Measurements from ENCODE around the gene ZNF683.
"Not testable (repeated sequence)": the region's sequence is repeated elsewhere in the genome, so short reads cannot be mapped to it uniquely, and the experiment has no call there.

Gene ZNF683

GRCh38 chr1:26384076-26384475, 11.5 kb upstream of the ZNF683 start:
- DNase-seq = no peak

DNA sequence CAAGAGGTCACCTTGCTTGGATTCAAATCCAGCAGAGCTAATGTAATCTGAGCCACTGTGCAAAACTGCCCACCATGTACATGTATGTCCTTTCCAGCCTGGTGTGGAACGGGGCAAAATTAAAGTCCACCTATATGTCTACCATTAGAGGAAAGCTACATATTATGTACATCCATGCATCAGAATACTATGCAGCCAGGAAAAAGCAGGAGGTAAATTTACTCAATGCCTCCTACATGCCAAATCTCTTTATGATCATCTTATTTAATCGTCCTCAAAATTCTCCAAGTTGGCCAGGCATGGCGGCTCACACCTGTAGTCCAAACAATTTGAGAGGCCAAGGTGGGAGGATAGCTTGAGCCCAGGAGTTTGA, 6.3 kb upstream of the ZNF683 start:
- no peak for DNase-seq

GRCh38 chr1:26378088-26378878, 5.7 kb upstream of the ZNF683 start:
- DNase-seq = peak; percentile 36 to 60

DNA sequence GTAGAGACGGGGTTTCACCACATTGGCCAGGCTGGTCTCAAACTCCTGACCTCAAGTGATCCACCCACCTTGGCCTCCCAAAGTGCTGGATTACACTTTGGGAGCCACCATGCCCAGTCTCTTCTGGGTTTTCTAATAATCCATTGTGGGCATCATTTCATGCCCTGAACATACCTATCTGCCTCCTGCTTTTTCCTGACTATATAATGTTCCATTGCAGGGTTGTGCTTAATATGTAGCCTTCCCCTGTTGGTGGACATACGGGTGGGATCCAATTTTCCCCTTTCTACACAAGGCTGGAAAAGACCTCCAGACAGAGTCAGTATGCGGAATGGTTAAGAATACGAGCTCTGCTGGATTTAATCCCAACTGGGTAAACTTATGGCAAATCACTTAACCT, 3.5 kb upstream of the ZNF683 start:
- no peak for DNase-seq

GRCh38 chr1:26375081-26375480, 2.5 kb upstream of the ZNF683 start:
- DNase-seq = no peak

GRCh38 chr1:26374361-26374760, 1.8 kb upstream of the ZNF683 start:
- DNase-seq = not testable (repeated sequence)

DNA sequence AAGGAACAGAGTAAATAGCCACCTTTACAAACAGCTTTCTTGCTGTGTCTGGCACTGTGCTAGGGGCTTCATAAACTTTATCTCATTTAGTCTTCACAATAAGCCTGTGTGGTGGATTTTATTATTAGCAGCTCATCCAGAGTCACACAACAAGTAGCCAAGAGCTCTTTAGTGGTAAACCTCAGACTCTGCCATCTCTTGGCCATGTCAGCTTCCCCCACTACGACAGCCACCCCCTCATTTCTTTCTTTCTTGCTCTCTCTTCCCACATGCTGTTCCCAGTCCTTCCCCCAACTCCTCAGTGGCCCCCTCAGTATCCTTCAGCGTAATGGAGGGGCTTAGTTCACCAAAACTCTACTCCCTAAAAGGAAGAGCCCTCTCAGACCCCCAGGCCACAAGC, 1.2 kb upstream of the ZNF683 start:
- DNase-seq = no peak

DNA sequence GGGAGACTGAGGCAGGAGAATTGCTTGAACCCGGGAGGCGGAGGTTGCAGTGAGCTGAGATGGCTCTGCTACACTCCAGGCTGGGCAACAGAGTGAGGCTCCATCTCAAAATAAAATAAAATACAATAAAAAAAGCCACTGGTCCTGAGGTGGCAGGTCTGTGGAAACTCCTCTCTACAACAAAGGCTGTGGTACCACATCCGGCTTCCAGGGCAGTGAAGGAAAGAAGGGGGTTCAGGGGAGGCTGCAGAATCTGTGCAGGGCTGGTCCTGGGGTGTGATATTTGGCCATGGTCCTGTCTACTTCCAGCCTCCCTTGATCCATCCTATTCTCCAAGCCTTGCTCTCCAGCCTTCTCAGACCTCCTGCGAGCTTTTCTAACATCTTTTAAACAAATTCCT, 731 bp upstream of the ZNF683 start:
- no peak for DNase-seq

- no peak for DNase-seq
Measured at GRCh38 chr1:26372039-26372438, 511 bp downstream of the ZNF683 start.

- no peak for DNase-seq
Measured at GRCh38 chr1:26370591-26371382, 1.8 kb downstream of the ZNF683 start.

DNA sequence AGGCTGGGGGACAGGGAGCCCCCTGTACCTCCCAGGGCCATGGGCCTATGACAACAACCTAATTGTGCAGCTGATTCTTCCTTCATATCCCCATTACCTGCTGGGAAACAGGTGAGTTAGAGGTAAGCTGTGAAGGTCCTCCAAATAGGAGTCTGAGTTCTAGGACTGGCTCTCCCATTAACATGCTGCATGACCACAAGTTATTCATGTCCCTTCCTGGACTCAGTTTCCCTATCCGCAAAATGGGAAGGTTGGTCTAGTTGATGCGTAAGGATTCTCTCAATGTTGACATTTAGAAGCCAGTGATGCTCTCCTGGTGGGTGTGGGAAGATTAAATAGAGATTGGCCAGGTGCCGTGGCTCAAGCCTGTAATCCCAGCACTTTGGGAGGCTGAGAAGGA, 4.1 kb downstream of the ZNF683 start:
- no peak for DNase-seq

DNA sequence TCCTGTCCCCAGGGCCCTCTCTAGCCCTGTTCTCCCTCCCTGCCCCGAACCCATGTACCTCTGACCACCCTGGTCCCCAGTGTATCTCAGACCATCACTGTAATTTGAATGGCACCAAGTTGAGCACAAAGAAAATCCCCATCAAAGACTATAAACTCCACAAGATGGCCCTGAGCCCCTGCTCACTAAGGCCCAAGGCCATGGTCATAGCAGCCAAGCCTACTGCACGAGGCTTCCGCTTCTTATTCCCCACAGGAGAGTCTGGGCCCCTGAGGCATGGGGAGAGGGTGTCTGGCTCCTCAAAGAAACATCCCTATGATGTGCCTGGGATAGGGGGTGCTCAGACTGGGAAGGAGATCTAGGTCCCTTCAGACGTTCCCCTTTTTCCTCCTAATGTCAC, 4.5 kb downstream of the ZNF683 start:
- no peak for DNase-seq

GRCh38 chr1:26367441-26367840, 5.1 kb downstream of the ZNF683 start:
- DNase-seq = no peak

DNA sequence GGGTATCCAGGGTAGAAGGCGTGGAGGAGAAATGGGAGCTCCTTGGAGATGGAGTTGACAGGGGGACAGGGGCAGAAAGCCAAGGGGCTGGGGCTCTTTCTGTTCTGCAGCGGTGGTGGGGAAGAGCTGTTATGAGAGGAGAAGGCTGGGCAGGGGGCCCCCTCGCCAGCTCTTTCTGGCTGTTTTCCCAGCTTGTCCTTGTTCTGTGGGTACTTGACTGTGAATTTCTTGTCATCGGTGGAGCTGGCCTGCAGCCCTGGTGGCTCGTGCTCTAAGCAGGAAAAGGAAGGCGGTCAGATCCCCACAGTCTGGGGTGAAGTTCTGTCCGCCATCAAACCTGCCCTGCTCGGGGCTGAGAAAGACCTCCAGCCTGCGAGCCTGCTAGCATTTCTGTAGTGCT, 7.6 kb downstream of the ZNF683 start:
- DNase-seq = no peak

- DNase-seq = peak; percentile 83 to 89
Measured at GRCh38 chr1:26363549-26364448, 8.8 kb downstream of the ZNF683 start.

GRCh38 chr1:26362331-26362730, 10.2 kb downstream of the ZNF683 start:
- no peak for DNase-seq

GRCh38 chr1:26361605-26362122, 10.9 kb downstream of the ZNF683 start:
- no peak for DNase-seq

DNA sequence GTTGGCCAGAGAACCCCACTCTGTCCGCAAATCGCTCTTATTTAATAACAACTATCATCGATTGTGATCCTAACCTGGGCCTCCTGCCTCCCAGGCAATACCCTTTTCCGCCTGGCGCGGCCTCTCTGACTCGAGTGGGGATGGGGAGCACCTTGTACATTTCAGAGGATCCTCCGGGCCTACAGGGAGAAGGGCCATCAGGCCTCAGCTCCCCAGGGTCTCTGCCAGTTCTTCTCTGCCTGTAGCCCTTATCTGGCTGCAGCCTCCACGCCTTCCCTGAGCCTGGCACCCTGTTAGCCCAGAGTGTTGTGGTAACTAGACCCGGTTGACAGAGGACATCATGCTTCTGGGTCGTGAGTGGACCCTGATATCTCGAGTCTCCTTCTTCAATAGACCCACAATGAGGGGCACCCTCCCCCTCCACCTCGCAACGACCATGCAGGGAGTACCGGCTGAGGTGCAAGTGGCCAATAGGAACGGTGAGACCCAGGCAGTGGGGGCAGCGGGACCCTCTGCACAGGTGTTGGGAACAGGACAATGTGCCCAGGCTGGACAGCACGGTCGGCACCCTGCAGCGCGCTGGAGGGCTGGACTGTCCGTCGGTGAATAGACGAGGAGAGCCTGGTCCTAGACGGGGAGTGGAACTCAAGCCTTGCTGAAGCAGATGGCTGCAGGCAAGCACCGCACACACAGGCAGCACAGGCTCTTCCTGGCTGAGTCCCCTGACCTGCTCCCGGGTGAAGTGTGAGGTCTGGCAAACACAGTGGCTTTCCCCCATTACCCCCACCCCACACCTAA, 11.5 kb downstream of the ZNF683 start:
- DNase-seq = no peak

- peak in 1 of 2 donors; percentile 38 for DNase-seq
Measured at GRCh38 chr1:26359981-26360806, 12.4 kb downstream of the ZNF683 start.

DNA sequence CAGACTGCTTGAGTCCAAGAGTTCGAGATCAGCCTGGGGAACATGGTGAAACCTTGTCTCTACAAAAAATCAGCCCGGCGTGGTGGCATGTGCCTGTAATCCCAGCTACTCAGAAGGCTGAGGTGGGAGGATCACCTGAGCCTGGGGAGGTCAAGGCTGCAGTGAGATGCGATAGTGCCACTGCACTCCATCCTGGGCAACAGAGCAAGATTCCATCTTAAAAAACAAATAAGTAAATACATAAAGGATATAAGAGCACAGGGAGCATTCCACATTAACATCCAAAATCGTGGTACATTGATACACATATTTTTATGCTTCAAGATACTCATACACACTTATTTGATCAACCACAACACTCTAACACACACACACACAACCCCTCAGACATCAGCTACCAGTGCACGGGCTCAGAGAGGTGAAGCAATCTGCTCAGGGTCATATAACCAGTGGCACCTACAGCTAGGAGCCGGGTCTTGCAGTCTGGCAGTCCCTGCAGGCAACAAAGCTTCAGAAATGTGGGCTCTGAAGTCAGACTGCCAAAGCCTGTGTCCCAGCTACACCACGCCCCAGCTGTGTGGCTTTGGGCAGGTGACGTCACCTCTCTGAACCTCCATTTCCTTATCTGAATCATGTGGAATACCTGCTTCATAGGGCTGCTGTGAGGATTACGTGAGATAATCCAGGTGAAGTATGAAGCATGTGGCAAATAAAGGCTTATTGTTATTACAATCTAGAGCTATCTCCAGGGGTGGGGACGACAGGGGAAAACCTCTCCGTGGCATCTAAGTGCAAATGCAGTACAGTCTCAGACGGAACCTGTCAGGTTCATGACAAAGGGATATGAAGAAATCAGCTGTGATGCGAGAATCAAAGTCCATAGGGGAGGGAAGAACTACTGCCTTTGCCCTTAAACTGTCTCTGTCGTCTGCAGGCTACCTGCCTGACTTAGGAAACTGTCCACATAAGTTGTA, 13.9 kb downstream of the ZNF683 start:
- DNase-seq = peak; percentile 42 to 54
